GM11168 (cell line): Measurements from ENCODE around the gene HSFX4.
"Not testable (repeated sequence)": the region's sequence is repeated elsewhere in the genome, so short reads cannot be mapped to it uniquely, and the experiment has no call there.

Source experiments
- in situ Hi-C: fragments of 300-500 bp; cut with MboI; formaldehyde crosslinking; loops from one replicate; pipeline ENCODE4 v1.12.0; 2022; ENCODE audit warnings: low sequenced_read_pairs; ENCODE audit not compliant: unreplicated experiment

Gene HSFX4

GRCh38 chrX:149933547-149933946, 4.2 kb downstream of the HSFX4 start:
- in situ Hi-C loops, result not testable (repeated sequence)

- in situ Hi-C loops, result not testable (repeated sequence)
Measured at GRCh38 chrX:149937328-149937727, 8.0 kb downstream of the HSFX4 start.

GRCh38 chrX:149937871-149938426, 8.6 kb downstream of the HSFX4 start:
- in situ Hi-C loops, result no loop called here

GRCh38 chrX:149938427-149938880, 9.1 kb downstream of the HSFX4 start, which contains the start of gene EOLA2:
Gene EOLA2, minus strand, starts transcription at chrX:149938491. Its CDS starts 4,617 bp downstream, at chrX:149933874.
- in situ Hi-C loops, result no loop called here

GRCh38 chrX:149938881-149939654, 9.7 kb downstream of the HSFX4 start:
- in situ Hi-C loops, result no loop called here

- in situ Hi-C loops, result no loop called here
Measured at GRCh38 chrX:149939655-149939904, 10.2 kb downstream of the HSFX4 start.

GRCh38 chrX:149939905-149940673, 10.7 kb downstream of the HSFX4 start:
- in situ Hi-C loops, result loop anchor here (10.0 kb wide), 1 partner anchor 405 kb away; no protein-coding TSS in a partner anchor

GRCh38 chrX:149940674-149941024, 11.3 kb downstream of the HSFX4 start:
- in situ Hi-C loops, result loop anchor here (10.0 kb wide), 1 partner anchor 406 kb away; no protein-coding TSS in a partner anchor

GRCh38 chrX:149945087-149945670, 15.8 kb downstream of the HSFX4 start:
- in situ Hi-C loops, result loop anchor here (10.0 kb wide), 1 partner anchor 410 kb away; no protein-coding TSS in a partner anchor

- in situ Hi-C loops, result loop anchor here (10.0 kb wide), 1 partner anchor 411 kb away; no protein-coding TSS in a partner anchor
Measured at GRCh38 chrX:149945820-149946219, 16.4 kb downstream of the HSFX4 start.

- in situ Hi-C loops, result loop anchor here (10.0 kb wide), 1 partner anchor 412 kb away; no protein-coding TSS in a partner anchor
Measured at GRCh38 chrX:149946932-149947331, 17.6 kb downstream of the HSFX4 start.

GRCh38 chrX:149948016-149948415, 18.6 kb downstream of the HSFX4 start:
- in situ Hi-C loops, result loop anchor here (10.0 kb wide), 1 partner anchor 413 kb away; no protein-coding TSS in a partner anchor

GRCh38 chrX:149949743-149950436, 20.5 kb downstream of the HSFX4 start:
- in situ Hi-C loops, result loop anchor here (10.0 kb wide), 1 partner anchor 415 kb away; no protein-coding TSS in a partner anchor

- in situ Hi-C loops, result no loop called here
Measured at GRCh38 chrX:149950681-149951080, 21.3 kb downstream of the HSFX4 start.

- in situ Hi-C loops, result no loop called here
Measured at GRCh38 chrX:149961572-149961971, 32.2 kb downstream of the HSFX4 start.

- in situ Hi-C loops, result no loop called here
Measured at GRCh38 chrX:149962010-149962409, 32.6 kb downstream of the HSFX4 start.

- in situ Hi-C loops, result no loop called here
Measured at GRCh38 chrX:149962859-149963757, 33.7 kb downstream of the HSFX4 start.

- in situ Hi-C loops, result no loop called here
Measured at GRCh38 chrX:149979126-149979644, 49.8 kb downstream of the HSFX4 start.
